22Rv1 (cell line): ENCODE data around the gene INSYN1.

Experiments used
- ZFX ChIP-seq: fragments of 450-650 bp; IDR thresholded peaks from 2 replicates; pipeline ENCODE4 v1.6.1; 2017; ENCODE audit warnings: antibody characterized with exemption, borderline replicate concordance
- TF ChIP-seq, protein P1 (sequence below): fragments of 450-650 bp; IDR thresholded peaks from 2 replicates; pipeline ENCODE4 v1.5.1; 2017; ENCODE audit warnings: mild to moderate bottlenecking

DNA sequence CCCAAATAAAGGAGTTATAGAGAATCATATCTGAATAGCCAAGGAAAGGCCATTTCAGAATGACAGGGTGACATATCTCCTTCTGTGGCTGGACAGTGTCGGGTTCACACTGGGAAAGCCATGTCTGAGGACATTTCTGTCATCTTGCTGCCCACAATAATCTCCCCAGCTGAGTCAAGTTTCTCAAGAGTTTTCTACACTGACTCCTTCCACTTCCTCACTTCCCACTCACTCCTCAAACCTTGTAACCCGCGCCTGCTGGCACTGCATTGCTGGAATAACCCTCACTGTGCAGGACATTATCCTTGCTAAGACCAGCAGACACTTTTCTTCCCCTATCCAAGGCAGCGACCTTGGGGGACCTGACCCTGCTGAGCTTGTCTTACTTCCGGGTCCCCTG, 5.3 kb upstream of the INSYN1 start:
- TF ChIP-seq, protein P1, sequence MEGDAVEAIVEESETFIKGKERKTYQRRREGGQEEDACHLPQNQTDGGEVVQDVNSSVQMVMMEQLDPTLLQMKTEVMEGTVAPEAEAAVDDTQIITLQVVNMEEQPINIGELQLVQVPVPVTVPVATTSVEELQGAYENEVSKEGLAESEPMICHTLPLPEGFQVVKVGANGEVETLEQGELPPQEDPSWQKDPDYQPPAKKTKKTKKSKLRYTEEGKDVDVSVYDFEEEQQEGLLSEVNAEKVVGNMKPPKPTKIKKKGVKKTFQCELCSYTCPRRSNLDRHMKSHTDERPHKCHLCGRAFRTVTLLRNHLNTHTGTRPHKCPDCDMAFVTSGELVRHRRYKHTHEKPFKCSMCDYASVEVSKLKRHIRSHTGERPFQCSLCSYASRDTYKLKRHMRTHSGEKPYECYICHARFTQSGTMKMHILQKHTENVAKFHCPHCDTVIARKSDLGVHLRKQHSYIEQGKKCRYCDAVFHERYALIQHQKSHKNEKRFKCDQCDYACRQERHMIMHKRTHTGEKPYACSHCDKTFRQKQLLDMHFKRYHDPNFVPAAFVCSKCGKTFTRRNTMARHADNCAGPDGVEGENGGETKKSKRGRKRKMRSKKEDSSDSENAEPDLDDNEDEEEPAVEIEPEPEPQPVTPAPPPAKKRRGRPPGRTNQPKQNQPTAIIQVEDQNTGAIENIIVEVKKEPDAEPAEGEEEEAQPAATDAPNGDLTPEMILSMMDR, result no peak
- TF ChIP-seq ZFX, result no peak
